Uterus (tissue), 4 donors: ENCODE measurements around the gene CACNA1C. TPM values are rescaled to one million over a fixed set of nuclear protein-coding genes. Genes with fewer than 3 reads are reported as not detected.

Experiments
- DNase-seq, 2 donors: peaks; one replicate each; pipeline ENCODE4 v3.0.0-alpha.2; 2019 to 2020
- H3K27ac ChIP-seq, 2 donors: fragments of 200-600 bp; sonication (generic); 1 replicate in 1 of 2; 2 replicates in 1 of 2; pipeline ENCODE4 v1.5.1; 2016 to 2018
- H3K27me3 ChIP-seq, 2 donors: fragments of 200-600 bp; sonication (generic); one replicate each; pipeline ENCODE4 v1.5.1; 2018 to 2019; ENCODE audit warnings: control low read depth in 1 of 2
- H3K36me3 ChIP-seq, 2 donors: fragments of 200-600 bp; sonication (generic); one replicate each; pipeline ENCODE4 v1.5.1; 2019; ENCODE audit warnings: control low read depth in 1 of 2
- H3K4me1 ChIP-seq, 2 donors: fragments of 200-600 bp; sonication (generic); one replicate each; pipeline ENCODE4 v1.5.1; 2018 to 2019; ENCODE audit warnings: control low read depth in 1 of 2
- H3K4me3 ChIP-seq, 2 donors: fragments of 200-600 bp; sonication (generic); 1 replicate in 1 of 2; 2 replicates in 1 of 2; pipeline ENCODE4 v1.5.1; 2018 to 2019; ENCODE audit warnings: mild to moderate bottlenecking in 1 of 2
- H3K9me3 ChIP-seq, 2 donors: fragments of 200-600 bp; sonication (generic); one replicate each; pipeline ENCODE4 v1.5.1; 2019; ENCODE audit warnings: control low read depth in 1 of 2
- POLR2A ChIP-seq, 2 donors: fragments of 450-650 bp; IDR thresholded peaks; one replicate each; pipeline ENCODE4 v1.6.1; 2016; ENCODE audit warnings: antibody characterized with exemption in 2 of 2, mild to moderate bottlenecking in 1 of 2, moderate library complexity in 1 of 2
- intact Hi-C: fragments of 100-400 bp; cut with DNase I; formaldehyde crosslinking; loops from one replicate; pipeline ENCODE4 v1.15.1; 2023; ENCODE audit warnings: low total_unique reads
- total RNA-seq, 4 donors: library from RNA; depleted of rRNA in 3 of 4; stranded (reverse); fragments of >200 nt in 3 of 4; gene quantifications; one replicate each; pipeline versions ENCODE4 v1.1.0 to v1.2.4, GENCODE V29; 2014 to 2023
- TF ChIP-seq, protein P1 (sequence below), 4 experiments: fragments of 200-600 bp in 2 of 4; fragments of 450-650 bp in 2 of 4; sonication (generic) in 2 of 4; IDR thresholded peaks; one replicate each; pipeline ENCODE4 v1.5.1; 2016 to 2019; ENCODE audit warnings: antibody characterized with exemption in 4 of 4, mild to moderate bottlenecking in 2 of 4, moderate library complexity in 1 of 4
- donor health status: DM: yes; HTN: yes; CAD: no.

CACNA1C gene
- total RNA-seq, 4 donors from 2014 or later = 15.9 to 121 (median 32.1) TPM

DNA sequence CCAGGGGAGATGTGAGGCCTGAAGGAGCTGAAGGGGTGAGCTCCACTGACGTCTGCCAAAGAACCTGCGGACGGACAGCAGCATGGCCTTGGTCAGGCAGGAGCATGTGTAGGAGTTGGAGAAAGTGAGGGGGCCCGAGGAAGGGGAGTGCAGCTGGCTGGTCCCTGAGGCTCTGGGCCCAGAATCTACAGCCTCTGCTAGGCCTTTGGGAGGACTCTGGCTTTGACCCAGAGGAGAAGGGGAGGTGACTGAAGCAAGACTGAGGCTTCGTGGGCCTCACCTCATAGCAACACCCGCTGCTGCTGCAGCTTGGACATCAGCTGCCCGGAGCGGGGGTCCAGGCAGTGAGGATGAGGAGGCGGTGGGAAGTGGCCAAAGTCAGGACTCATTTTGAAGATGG lies 525.4 kb downstream of the CACNA1C start:
- no peak for DNase-seq
- H3K27me3 ChIP-seq = no peaks in the 10 kb centered on the region
- no peaks in the 10 kb centered on the region for H3K9me3 ChIP-seq
- intact Hi-C loops = no loop called here
- H3K27ac ChIP-seq = no peak overlapping the region
- H3K4me3 ChIP-seq = no peak overlapping the region
- no peaks in the 10 kb centered on the region for H3K36me3 ChIP-seq
- no peak for TF ChIP-seq POLR2A (IDR thresholded peaks at IDR 0.05)
- TF ChIP-seq, protein P1, sequence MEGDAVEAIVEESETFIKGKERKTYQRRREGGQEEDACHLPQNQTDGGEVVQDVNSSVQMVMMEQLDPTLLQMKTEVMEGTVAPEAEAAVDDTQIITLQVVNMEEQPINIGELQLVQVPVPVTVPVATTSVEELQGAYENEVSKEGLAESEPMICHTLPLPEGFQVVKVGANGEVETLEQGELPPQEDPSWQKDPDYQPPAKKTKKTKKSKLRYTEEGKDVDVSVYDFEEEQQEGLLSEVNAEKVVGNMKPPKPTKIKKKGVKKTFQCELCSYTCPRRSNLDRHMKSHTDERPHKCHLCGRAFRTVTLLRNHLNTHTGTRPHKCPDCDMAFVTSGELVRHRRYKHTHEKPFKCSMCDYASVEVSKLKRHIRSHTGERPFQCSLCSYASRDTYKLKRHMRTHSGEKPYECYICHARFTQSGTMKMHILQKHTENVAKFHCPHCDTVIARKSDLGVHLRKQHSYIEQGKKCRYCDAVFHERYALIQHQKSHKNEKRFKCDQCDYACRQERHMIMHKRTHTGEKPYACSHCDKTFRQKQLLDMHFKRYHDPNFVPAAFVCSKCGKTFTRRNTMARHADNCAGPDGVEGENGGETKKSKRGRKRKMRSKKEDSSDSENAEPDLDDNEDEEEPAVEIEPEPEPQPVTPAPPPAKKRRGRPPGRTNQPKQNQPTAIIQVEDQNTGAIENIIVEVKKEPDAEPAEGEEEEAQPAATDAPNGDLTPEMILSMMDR (IDR thresholded peaks at IDR 0.05) = no peak
- peaks cover 0 to 4% of the 10 kb centered on the region in 2 donors for H3K4me1 ChIP-seq

DNA sequence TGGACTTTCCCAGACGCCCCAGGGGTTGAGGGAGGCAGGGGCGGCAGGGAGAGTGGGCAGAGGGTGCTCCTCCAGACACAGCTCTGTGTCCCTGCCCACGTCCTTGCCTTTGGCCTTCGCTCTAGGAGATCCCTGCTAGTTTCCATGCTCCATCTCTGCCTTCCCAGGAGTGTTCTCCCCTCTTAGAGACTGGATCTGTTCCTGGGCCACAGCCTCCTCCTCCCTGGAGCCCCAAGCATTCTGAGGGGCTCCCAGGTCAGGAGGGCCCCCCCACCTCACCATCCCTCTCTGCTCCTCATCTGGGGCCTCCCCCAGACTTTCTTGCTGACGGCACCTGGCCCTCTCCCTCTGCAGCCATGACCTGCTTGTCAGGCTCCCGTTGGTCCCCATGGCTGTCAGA lies 526.0 kb downstream of the CACNA1C start:
- Histone ChIP-seq H3K36me3 (no peaks in the 10 kb centered on the region), H3K27ac (no peak overlapping the region), H3K9me3 (no peaks in the 10 kb centered on the region), H3K4me3 (no peak overlapping the region), H3K27me3 (no peaks in the 10 kb centered on the region), H3K4me1 (peaks cover 0 to 7% of the 10 kb centered on the region in 2 donors)
- intact Hi-C loops = no loop called here
- DNase-seq = no peak
- TF ChIP-seq, protein P1 (IDR thresholded peaks at IDR 0.05) = no peak
- no peak for TF ChIP-seq POLR2A (IDR thresholded peaks at IDR 0.05)

DNA sequence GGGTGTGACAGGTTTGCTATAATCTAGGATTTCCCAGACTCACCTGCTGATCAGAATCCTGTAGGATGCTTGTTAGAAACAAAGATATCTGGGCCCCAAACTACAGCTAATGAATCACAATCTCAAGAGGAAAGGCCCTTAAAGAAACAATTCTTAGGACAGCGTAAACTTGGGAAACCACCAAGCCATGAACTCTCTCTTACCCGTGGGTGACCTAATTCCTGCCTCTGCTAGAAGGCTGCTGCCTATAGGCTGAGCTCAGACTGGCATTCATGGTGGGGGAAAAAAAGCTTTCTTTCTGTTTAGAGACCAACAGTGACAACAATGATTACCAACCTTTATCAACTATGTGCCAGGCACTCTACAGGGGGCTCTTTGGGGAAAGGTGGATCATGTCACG lies 528.0 kb downstream of the CACNA1C start:
- Histone ChIP-seq H3K4me1 (peaks cover 0 to 7% of the 10 kb centered on the region in 2 donors), H3K9me3 (no peaks in the 10 kb centered on the region), H3K36me3 (no peaks in the 10 kb centered on the region), H3K4me3 (no peak overlapping the region), H3K27ac (no peak overlapping the region), H3K27me3 (no peaks in the 10 kb centered on the region)
- no peak for DNase-seq
- TF ChIP-seq, protein P1 (IDR thresholded peaks at IDR 0.05) = no peak
- TF ChIP-seq POLR2A (IDR thresholded peaks at IDR 0.05) = no peak
- intact Hi-C loops = loop anchor here (10.0 kb wide), 2 partner anchors 526 to 786 kb away; partner anchors contain the start of gene CACNA1C

DNA sequence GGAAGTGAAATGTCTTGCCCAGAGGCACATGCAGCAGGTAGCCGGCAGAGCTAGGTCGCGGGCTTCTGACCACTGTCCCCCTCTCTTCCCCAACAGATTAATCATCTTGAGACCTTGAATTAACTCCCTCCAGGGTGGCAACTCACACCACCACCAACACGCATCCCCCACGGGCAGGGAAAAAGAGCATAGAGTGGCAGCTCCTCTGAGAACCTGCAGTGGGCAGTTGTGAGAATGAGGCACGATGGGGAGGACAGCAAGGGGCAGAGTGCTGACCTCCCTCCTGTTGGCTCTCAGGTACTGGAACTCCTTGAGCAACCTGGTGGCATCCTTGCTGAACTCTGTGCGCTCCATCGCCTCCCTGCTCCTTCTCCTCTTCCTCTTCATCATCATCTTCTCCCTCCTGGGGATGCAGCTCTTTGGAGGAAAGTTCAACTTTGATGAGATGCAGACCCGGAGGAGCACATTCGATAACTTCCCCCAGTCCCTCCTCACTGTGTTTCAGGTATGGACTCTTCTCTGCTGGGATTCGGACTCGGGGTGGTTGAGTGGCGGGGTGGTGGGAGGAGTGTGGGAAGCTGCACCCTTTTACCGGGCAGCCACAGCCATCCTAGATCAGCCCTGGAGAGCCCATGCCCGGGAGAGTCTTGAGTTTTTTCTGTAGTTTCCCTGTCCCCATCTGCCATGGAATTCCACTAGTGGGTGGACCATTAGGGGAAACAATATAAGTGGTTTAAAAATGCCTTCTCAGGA lies 528.7 kb downstream of the CACNA1C start:
- TF ChIP-seq POLR2A (IDR thresholded peaks at IDR 0.05) = no peak
- TF ChIP-seq, protein P1 (IDR thresholded peaks at IDR 0.05) = no peak
- Histone ChIP-seq H3K36me3 (no peaks in the 10 kb centered on the region), H3K9me3 (no peaks in the 10 kb centered on the region), H3K4me3 (no peak overlapping the region), H3K4me1 (peaks cover 0 to 7% of the 10 kb centered on the region in 2 donors), H3K27ac (no peak overlapping the region), H3K27me3 (no peaks in the 10 kb centered on the region)
- no peak for DNase-seq
- intact Hi-C loops = loop anchor here (10.0 kb wide), 2 partner anchors 527 to 787 kb away; partner anchors contain the start of gene CACNA1C

DNA sequence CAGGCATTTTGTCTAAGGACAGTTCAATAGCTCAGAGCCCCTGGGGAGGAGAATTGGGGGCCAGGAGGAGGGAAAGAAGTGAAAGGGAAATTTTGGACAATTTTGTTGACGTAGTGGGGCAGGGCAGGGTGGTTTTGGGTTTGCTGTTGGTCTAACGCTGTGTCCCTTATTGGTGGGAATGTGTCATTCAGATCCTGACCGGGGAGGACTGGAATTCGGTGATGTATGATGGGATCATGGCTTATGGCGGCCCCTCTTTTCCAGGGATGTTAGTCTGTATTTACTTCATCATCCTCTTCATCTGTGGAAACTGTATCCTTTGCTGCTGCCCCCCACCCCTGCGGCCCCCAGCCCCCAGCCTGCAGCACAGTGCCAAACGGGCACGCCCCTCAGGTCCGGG lies 529.8 kb downstream of the CACNA1C start:
- Histone ChIP-seq H3K9me3 (no peaks in the 10 kb centered on the region), H3K36me3 (no peaks in the 10 kb centered on the region), H3K27ac (peak overlapping the region; percentile 35 to 52), H3K4me1 (peaks cover 0 to 7% of the 10 kb centered on the region in 2 donors), H3K4me3 (no peak overlapping the region), H3K27me3 (no peaks in the 10 kb centered on the region)
- TF ChIP-seq, protein P1 (IDR thresholded peaks at IDR 0.05) = peak in 1 of 4 experiments; percentile 7
- no peak for TF ChIP-seq POLR2A (IDR thresholded peaks at IDR 0.05)
- DNase-seq = no peak
- intact Hi-C loops = loop anchor here (10.0 kb wide), 2 partner anchors 528 to 788 kb away; partner anchors contain the start of gene CACNA1C
